ENCODE measurements around the gene FBXO28.

FBXO28 gene

GRCh38 chr1:224159541-224159940 is 45.6 kb downstream of the FBXO28 start:
- no peak for DNase-seq

- DNase-seq, result no peak
These were observed 46.3 kb downstream of the FBXO28 start for GRCh38 chr1:224160171-224160682.

- DNase-seq, result no peak
These were observed 48.9 kb downstream of the FBXO28 start for GRCh38 chr1:224162768-224163167.

- DNase-seq, result no peak
These were observed 49.4 kb downstream of the FBXO28 start for GRCh38 chr1:224163311-224163710.

DNA sequence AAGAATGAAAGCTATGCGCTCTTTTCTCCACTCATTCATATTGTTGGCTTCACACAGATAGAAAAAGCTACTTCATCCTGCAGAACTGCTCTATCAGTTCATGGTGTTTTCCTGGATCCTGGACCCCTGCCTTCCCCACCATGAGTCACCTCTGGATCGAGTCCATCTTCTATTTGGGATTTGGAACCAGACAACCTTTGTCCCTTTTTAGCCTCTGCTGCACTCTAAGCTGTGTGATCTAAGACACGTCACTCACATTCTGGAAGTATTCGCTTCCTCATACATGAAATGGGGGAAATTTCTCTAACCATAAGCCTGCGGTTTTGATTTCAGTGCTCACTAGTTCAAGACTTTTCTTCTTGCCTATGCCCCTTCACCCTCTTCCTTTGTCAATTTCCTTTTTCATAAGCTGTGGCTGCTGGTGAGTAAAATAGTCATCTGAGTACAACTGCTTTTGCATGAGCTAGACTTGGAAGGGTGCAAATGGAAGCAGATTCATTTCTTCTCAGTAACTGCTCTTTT is 55.0 kb downstream of the FBXO28 start:
- no peak for DNase-seq

DNA sequence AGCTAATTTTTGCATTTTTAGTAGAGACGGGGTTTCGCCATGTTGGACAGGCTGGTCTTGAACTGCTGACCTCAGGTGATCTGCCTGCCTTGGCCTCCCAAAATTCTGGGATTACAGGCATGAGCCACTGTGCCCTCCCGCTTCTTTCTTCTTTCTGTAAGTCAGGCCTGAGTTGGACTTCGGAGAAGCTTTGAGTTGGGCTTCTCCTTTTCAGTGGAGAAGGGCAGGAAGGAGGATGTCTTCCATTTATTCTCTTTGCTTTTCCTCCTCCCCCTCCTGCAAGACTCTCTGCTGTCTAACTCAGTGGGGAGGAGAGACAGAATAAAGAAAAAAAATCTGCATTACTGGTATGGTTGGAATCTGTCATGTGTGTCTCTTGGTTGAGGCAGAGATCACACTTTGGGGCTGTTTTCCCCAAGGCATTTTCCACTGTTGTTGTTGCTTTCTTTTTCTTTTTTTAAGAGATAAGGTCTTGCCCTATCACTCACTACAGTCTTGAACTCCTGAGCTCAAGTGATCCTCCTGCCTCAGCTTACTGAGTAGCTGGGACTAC is 55.9 kb downstream of the FBXO28 start:
- no peak for DNase-seq

- no peak for DNase-seq
These were observed 56.4 kb downstream of the FBXO28 start for GRCh38 chr1:224170343-224170742.

- no peak for DNase-seq
These were observed 57.0 kb downstream of the FBXO28 start for GRCh38 chr1:224170748-224171478.

- DNase-seq, result no peak
These were observed 58.3 kb downstream of the FBXO28 start for GRCh38 chr1:224172229-224172628.

DNA sequence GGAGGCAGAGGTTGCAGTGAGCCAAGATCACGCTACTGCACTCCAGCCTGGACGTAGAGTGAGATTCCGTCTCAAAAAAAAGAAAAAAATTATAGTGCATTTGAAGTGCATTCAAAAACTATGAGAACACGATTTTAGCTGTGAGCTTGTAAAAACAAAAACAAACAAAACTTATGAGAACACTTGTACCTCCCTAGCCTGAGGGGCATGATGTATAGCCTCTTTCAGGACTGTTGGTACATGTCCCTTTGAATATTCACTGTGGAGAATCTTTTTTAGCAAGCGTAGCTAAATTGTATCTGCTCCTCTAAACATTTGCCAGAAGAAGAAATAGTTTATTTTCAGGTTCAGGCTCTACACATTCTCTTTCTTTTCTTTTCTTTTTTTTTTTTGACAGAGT is 59.6 kb downstream of the FBXO28 start:
- DNase-seq, result no peak

- DNase-seq, result peak; percentile 60
These were observed 61.7 kb downstream of the FBXO28 start for GRCh38 chr1:224175617-224176016.

DNA sequence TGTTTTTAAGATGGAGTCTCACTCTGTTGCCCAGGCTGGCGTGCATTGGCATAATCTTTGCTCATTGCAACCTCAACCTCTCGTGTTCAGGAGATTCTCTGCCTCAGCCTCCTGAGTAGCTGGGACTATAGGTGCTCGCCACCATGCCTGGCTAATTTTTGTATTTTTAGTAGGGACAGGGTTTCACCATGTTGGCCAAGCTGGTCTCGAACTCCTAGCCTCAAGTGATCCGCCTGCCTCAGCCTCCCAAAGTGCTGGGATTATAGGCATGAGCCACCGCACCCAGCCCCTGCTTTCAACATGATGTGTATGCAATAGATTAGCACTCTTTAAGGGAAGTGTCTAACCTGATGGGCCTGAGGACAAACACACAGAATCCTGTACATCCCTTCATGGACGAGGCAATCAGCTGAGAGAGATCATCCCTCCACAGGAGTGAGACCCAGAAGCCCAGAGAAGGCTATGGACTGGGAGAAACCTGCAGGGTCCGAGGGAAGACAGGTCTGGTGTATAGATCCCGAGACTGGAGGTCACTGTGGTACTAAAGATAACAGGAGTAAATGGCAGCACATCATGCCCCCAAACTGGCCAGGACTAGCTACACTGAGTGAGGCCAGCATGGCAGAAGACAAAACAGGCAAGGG is 63.6 kb downstream of the FBXO28 start:
- no peak for DNase-seq

GRCh38 chr1:224178894-224179293 is 65.0 kb downstream of the FBXO28 start:
- no peak for DNase-seq

- DNase-seq, result no peak
These were observed 67.0 kb downstream of the FBXO28 start for GRCh38 chr1:224180783-224181452.

DNA sequence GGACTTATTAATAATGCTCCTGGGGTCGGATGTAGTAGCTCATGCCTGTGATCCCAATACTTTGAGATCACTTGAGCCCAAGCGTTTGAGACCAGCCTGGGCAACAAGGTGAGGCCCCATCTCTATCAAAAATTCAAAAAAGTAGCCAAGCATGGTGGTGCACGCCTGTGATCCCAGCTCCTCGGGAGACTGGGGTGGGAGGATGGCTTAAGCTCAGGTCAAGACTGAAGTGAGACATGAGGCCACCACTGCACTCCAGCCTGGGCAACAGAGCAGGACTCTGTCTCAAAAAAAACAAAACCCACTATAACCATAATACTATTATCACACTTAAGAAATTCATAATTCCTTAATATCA is 67.5 kb downstream of the FBXO28 start:
- no peak for DNase-seq

GRCh38 chr1:224182057-224182865 is 68.3 kb downstream of the FBXO28 start:
- DNase-seq, result no peak

GRCh38 chr1:224182866-224183590 is 69.1 kb downstream of the FBXO28 start, which contains the start of gene DEGS1:
TSS of gene DEGS1 (plus strand) at chr1:224183240. CDS start at chr1:224183337, 97 bp downstream.
- DNase-seq, result peak; percentile 71

DNA sequence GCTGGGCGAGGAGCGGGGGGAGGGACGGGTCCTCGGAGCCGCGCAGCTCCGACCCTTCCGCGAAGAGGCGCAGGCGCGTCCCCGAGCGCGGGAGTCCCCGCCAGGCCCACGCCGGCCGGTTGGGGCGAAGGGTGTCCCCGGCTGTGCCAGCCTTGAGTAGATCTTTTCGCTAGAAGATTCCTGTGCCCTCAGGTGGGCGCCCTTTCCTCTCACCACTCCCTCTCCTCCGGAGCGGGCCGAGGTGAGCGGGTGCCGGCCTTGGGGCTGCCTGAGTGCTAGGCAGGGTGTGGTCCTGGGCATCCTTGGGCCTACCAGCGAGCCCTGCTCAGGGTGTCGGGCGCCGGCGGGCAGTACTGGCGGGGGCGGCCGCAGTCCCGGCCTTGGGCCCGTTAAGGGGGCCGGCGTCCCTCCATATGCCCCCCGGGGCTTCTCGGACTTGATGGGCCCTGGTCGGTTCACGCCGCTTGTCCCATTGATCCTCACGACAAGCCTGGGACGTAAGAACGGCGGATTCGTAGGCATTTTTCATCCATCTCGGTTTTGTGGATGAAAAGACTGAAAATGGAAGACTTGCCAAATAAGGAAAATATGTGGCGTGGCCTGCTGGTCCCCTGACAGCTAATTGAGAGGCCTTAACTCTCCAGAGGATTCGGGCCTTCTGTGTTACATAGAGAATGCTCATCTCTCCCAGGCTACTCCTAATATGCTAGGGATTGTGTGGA is 69.8 kb downstream of the FBXO28 start:
- no peak for DNase-seq

GRCh38 chr1:224185208-224185607 is 71.3 kb downstream of the FBXO28 start:
- no peak for DNase-seq

GRCh38 chr1:224188286-224188685 is 74.4 kb downstream of the FBXO28 start:
- DNase-seq, result no peak

GRCh38 chr1:224189561-224189960 is 75.7 kb downstream of the FBXO28 start:
- no peak for DNase-seq
